GM12864 (cell line): Measurements from ENCODE around the gene MAVS.
"Not testable (repeated sequence)": the region's sequence is repeated elsewhere in the genome, so short reads cannot be mapped to it uniquely, and the experiment has no call there.

Experiments used
- DNase-seq: peaks from one replicate; pipeline ENCODE4 v3.0.0-alpha.2; 2011; ENCODE audit warnings: low read depth
- H3K4me3 ChIP-seq: 2 replicates; pipeline ENCODE4 v1.5.1; 2011; ENCODE audit warnings: mild to moderate bottlenecking, low read depth, low read length, control low read depth
- TF ChIP-seq, protein P1 (sequence below): IDR thresholded peaks from 2 replicates; pipeline ENCODE4 v1.5.1; 2011; ENCODE audit warnings: low read depth, mild to moderate bottlenecking, moderate library complexity, low read length, control low read depth, inconsistent platforms; ENCODE audit errors: missing control alignments

MAVS gene

DNA sequence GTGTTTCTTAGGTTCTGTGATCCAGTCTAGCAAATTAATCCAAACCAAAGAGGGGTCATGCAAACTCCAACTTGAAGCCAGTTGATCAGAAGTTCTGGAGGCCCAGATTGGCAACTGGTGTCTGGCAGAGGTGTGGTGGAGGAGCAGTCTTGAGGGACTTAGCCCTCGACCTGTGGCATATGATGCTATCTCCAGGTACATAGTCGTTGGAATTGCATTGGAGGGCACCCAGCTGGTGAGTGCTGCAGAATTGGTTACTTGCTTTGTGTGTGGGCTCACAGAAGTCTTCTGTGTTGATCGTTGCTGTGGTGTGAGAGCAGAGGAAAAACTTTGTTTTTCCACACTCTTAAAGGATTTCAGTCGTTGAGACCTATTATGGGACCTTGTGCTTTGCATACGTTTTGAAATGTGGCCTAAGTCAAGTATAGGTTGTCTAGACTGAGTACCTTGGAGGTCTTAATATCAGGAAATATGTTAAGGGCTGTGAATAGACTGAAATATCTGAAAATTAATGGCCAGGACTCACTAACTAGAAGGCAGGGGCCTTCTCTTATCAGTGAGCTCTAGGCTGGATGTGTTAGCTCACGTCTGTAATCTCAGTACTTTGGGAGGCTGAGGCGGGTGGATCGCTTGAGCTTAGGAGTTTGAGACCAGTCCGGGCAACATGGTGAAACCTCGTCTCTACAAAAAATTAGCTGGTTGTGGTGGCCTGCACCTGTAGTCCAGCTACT is 50.4 kb downstream of the MAVS start:
- TF ChIP-seq, protein P1, sequence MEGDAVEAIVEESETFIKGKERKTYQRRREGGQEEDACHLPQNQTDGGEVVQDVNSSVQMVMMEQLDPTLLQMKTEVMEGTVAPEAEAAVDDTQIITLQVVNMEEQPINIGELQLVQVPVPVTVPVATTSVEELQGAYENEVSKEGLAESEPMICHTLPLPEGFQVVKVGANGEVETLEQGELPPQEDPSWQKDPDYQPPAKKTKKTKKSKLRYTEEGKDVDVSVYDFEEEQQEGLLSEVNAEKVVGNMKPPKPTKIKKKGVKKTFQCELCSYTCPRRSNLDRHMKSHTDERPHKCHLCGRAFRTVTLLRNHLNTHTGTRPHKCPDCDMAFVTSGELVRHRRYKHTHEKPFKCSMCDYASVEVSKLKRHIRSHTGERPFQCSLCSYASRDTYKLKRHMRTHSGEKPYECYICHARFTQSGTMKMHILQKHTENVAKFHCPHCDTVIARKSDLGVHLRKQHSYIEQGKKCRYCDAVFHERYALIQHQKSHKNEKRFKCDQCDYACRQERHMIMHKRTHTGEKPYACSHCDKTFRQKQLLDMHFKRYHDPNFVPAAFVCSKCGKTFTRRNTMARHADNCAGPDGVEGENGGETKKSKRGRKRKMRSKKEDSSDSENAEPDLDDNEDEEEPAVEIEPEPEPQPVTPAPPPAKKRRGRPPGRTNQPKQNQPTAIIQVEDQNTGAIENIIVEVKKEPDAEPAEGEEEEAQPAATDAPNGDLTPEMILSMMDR = no peak
- DNase-seq = no peak
- H3K4me3 ChIP-seq = peak overlapping the region; percentile 43; the same call in 1 of the 2 replicates

DNA sequence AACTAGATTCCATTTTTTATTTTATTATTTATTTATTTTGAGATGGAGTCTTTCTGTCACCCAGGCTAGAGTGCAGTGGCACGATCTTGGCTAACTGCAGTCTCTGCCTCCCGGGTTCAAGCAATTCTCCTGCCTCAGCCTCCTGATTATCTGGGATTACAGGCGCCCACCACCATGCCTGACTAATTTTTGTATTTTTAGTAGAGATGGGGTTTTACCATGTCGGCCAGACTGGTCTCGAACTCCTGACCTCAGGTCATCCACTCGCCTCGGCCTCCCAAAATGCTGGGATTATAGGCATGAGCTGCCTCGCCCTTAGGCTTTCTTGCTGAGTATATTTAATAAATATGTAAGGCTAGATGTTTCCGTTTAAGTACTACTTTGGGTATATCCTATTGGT is 51.5 kb downstream of the MAVS start:
- H3K4me3 ChIP-seq, DNase-seq: not testable (repeated sequence)

DNA sequence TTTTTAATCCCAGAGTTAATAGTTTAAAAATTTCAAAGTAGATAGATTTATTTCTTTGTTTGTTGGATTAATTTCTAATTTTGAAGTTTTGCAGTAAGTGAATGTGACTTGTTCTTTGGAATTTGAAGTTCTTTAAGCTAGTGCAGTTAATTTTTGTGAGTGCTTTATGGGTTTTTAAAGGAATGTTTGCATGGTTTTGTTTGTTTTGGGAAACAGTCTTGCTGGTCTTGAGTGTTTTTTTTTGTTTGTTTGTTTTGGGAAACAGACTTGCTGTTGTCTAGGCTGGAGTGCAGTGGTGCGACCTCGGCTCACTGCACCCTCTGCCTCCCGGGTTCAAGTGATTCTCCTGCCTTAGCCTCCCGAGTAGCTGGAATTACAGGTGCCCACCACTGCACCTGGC is 52.0 kb downstream of the MAVS start:
- DNase-seq = no peak
- TF ChIP-seq, protein P1 = no peak
- H3K4me3 ChIP-seq = no peak overlapping the region

DNA sequence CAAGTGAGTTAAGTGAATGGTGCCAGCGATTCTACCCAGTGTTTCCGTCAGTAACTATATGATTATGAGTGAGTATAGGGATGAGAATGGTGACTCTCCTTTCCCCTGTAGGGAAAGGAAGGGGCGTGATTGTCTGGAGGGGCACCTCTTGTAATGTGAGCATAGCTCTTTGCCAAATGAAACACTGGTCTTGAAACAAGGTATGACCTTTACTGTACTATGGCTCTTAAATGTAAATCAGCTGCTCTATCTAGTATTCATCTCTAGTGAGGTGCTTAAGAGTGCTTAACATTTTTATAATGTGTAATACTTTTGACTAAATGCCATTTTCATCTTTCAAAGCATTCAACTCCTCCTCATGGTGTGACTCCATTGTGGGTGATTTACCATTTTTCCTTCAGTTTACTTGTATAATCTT is 53.6 kb downstream of the MAVS start:
- H3K4me3 ChIP-seq = no peak overlapping the region
- no peak for DNase-seq
- TF ChIP-seq, protein P1 = no peak

DNA sequence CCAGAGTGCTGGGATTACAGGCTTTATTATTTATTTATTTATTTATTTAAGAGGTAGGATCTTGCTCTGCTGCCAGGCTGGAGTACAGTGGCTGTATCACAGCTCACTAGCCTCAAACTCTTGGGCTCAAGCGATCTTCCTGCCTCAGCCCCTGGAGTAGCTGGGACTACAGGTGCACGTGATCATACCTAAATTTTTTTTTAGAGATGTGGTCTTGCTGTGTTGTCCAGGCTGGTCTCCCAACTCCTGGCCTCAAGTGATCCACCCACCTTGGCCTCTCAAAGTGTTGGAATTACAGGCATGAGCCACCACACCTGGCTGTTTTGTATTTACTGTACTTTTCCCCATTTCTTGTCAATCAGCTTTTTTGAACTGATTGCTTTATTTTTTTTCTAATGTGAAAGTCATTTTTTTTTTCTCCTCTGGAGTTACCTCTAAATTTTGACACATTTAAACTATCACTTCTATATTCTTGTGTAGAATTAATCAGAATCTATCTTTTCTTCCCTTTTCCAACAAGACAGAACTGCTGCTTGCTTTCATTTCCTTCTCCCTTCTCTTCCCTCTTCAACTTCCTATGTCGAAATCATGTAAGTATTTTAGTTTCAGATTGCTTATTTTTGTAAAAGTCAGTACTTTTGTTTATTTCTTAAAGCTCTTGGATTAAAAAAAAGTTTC is 54.5 kb downstream of the MAVS start:
- TF ChIP-seq, protein P1 = no peak
- H3K4me3 ChIP-seq = no peak overlapping the region
- no peak for DNase-seq

DNA sequence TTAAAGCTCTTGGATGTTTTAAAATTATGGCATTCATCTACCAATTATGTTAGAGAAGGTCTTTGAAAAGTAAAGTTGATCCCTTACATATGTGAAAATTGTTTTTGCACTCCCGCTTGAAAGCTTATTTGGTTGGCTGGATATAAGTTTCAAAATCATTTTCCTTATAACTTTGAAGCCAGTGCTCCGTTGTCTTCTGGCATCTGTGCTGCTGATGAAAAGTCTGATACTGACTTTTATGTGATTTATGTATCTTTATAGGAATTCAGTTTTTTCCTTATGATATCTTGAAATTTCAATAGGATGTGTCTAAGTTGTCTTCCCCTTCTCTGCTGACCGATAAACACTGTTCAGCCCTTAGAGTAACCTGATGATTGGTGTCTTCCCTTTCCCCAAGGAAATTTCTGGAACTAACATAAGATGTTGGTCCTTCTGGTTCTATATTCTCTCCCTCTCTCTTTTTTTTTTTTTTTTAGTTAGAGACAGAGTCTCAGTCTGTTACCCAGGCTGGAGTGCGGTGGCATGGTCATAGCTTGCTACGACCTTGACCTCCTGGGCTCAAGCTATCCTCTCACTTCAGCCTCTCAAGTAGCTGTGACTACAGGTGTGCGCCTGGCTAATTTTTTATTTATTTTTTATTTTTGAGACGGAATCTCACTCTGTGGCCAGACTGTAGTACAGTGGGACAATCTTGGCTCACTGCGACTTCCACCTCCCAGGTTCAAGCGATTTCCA is 55.2 kb downstream of the MAVS start:
- TF ChIP-seq, protein P1 = no peak
- no peak for DNase-seq
- no peak overlapping the region for H3K4me3 ChIP-seq

DNA sequence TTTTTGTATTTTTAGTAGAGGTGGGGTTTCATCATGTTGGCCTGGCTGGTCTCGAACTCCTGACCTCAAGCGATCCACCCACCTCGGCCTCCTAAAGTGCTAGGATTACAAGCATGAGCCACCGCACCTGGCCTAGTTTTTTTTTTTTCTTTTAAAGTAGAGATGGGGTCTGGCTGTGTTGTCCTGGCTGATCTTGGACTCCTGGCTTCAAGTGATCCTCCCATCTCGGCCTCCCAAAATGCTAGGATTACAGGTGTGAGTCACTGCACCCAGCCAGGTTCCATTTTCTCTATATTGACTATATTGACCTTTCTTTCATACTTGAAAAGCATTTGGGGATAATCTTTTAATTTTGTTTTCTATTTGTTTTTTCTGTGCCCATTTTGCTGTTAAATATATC is 55.8 kb downstream of the MAVS start:
- no peak overlapping the region for H3K4me3 ChIP-seq
- no peak for DNase-seq
- TF ChIP-seq, protein P1 = no peak
